ENCODE results near the gene MYEOV. TPM values are rescaled to one million over a fixed set of nuclear protein-coding genes. Genes with fewer than 3 reads are reported as not detected.

MYEOV gene
- total and polyA plus RNA-seq, 4 donors, result 0.79 to 0.90 TPM; not detected in 2

GRCh38 chr11:69300120-69301060 is 6.4 kb downstream of the MYEOV start:
- Histone ChIP-seq H3K4me3 (ENCODE audit: low read depth in 1 of 3, low read length in 3 of 3) (no peak overlapping the region), H3K4me1 (ENCODE audit: control insufficient read depth in 4 of 4, insufficient read depth in 4 of 4, low read length in 3 of 4) (peaks cover 6 to 19% (median 13%) of the 10 kb centered on the region in 4 donors), H3K36me3 (ENCODE audit: control insufficient read depth in 4 of 4, insufficient read depth in 3 of 4, low read depth in 1 of 4, low read length in 3 of 4) (no peaks in the 10 kb centered on the region), H3K9me3 (ENCODE audit: control insufficient read depth in 4 of 4, low read length in 3 of 4) (no peaks in the 10 kb centered on the region), H3K9ac (ENCODE audit: low read depth in 1 of 2, low read length in 2 of 2) (no peak overlapping the region), H3K27me3 (ENCODE audit: control insufficient read depth in 4 of 4, insufficient read depth in 4 of 4, low read length in 3 of 4) (no peaks in the 10 kb centered on the region), H3K27ac (ENCODE audit: low read depth in 1 of 2, low read length in 2 of 2) (no peak overlapping the region)
- no peak for TF ChIP-seq GABPA (IDR thresholded peaks at IDR 0.05 in 1 of 2, conservative IDR thresholded peaks at IDR 0.05 in 1 of 2)
- no peak for TF ChIP-seq RAD21 (IDR thresholded peaks at IDR 0.05)
- no peak for TF ChIP-seq MAX (IDR thresholded peaks at IDR 0.05)
- no peak for TF ChIP-seq YY1 (IDR thresholded peaks at IDR 0.05)
- TF ChIP-seq HNF4G (IDR thresholded peaks at IDR 0.05), result no peak
- no peak for TF ChIP-seq ATF3 (IDR thresholded peaks at IDR 0.05)
- no peak for TF ChIP-seq CTCF (IDR thresholded peaks at IDR 0.05; ENCODE audit: low read depth, low read length, missing input control)
- no peak for TF ChIP-seq TAF1 (conservative IDR thresholded peaks at IDR 0.05)
- no peak for TF ChIP-seq RXRA (IDR thresholded peaks at IDR 0.05)
- 89% methylated on average over 11 of the region's 11 CpGs for WGBS
- no peak for DNase-seq (ENCODE audit: low spot score)

GRCh38 chr11:69301081-69301454 is 7.1 kb downstream of the MYEOV start:
- H3K27ac ChIP-seq (ENCODE audit: low read depth in 1 of 2, low read length in 2 of 2), result no peak overlapping the region
- no peak for TF ChIP-seq TAF1 (conservative IDR thresholded peaks at IDR 0.05)
- TF ChIP-seq EGR1 (IDR thresholded peaks at IDR 0.05; ENCODE audit: low read depth in 2 of 2), result no peak
- TF ChIP-seq HNF4G (IDR thresholded peaks at IDR 0.05), result no peak
- TF ChIP-seq CTCF (IDR thresholded peaks at IDR 0.05; ENCODE audit: low read depth, low read length, missing input control), result no peak
- no peak for TF ChIP-seq JUND (IDR thresholded peaks at IDR 0.05)
- TF ChIP-seq FOXA1 (IDR thresholded peaks at IDR 0.05), result no peak
- no peak for TF ChIP-seq HNF4A (conservative IDR thresholded peaks at IDR 0.05)
- no peak for TF ChIP-seq SP1 (IDR thresholded peaks at IDR 0.05)
- no peak for TF ChIP-seq REST (IDR thresholded peaks at IDR 0.05)
- no peak for TF ChIP-seq MAX (IDR thresholded peaks at IDR 0.05)
- TF ChIP-seq ZBTB33 (IDR thresholded peaks at IDR 0.05), result no peak
- no peak for TF ChIP-seq FOXA2 (IDR thresholded peaks at IDR 0.05)
- no peak for TF ChIP-seq GABPA (IDR thresholded peaks at IDR 0.05 in 1 of 2, conservative IDR thresholded peaks at IDR 0.05 in 1 of 2)
- no peaks in the 10 kb centered on the region for H3K9me3 ChIP-seq (ENCODE audit: control insufficient read depth in 4 of 4, low read length in 3 of 4)
- 98% methylated on average over 11 of the region's 11 CpGs for WGBS
- H3K9ac ChIP-seq (ENCODE audit: low read depth in 1 of 2, low read length in 2 of 2), result no peak overlapping the region
- H3K4me3 ChIP-seq (ENCODE audit: low read depth in 1 of 3, low read length in 3 of 3), result no peak overlapping the region
- DNase-seq (ENCODE audit: low spot score), result no peak
- H3K27me3 ChIP-seq (ENCODE audit: control insufficient read depth in 4 of 4, insufficient read depth in 4 of 4, low read length in 3 of 4), result no peaks in the 10 kb centered on the region
- no peaks in the 10 kb centered on the region for H3K36me3 ChIP-seq (ENCODE audit: control insufficient read depth in 4 of 4, insufficient read depth in 3 of 4, low read depth in 1 of 4, low read length in 3 of 4)
- H3K4me1 ChIP-seq (ENCODE audit: control insufficient read depth in 4 of 4, insufficient read depth in 4 of 4, low read length in 3 of 4), result peaks cover 10 to 22% (median 17%) of the 10 kb centered on the region in 4 donors
